Astrocyte of the hippocampus (primary cell): ENCODE data around the gene SGTA.
A peak's percentile ranks its signal among the peaks of the same experiment; 100 is the strongest.
"Not testable (repeated sequence)": the region's sequence is repeated elsewhere in the genome, so short reads cannot be mapped to it uniquely, and the experiment has no call there.

Experiments used
- DNase-seq: peaks from one replicate; pipeline ENCODE4 v3.0.0; 2011; ENCODE audit warnings: low read depth, low spot score

The SGTA gene

DNA sequence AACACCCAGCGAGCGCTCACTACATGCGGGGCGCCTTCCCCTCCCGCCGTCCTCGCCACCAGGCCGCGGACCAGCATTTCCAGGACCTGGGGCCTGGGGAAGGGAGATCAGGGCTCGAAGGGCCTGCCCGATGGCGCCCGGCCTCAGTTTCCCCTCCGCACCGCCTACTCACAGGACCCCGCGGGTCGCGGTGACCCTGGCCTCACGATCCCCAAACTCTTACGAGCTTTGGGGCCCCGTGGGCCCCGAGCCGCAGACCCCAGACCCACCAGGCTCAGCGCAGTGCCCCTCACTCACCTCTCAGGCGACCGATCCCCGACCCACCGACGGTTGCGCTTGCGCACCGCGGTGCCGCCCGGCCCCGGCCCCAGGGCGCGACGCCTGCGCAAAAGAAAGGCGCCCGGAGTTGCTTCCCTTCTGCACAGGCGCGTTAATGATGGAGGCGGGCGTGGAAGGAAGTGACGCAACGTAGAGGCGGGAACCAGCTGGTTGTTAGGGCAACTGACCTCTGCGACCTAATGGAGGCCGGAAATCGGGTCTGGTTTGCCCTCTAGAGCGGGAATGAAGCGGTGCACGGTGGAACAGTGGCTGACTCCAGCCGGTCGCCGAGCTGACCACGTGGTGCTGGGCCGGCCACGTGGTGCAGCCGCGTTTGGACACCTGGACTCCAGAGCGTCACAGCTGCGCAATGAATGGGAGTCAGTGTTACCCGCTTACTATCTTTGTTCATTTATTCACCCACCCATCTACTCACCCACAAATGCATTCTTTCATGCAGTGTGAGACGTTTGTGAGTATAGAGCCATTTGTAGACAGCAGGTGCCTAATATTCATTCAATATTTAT is at the start of gene SGTA:
Gene SGTA (minus strand): TSS at position 338 of the 845 bp plus-strand sequence. CDS start 14,205 bp downstream, outside the sequence.
- DNase-seq, result peak; percentile 99

GRCh38 chr19:2827840-2828489 is 44.9 kb upstream of the SGTA start:
- no peak for DNase-seq

GRCh38 chr19:2827022-2827421 is 43.9 kb upstream of the SGTA start:
- no peak for DNase-seq

GRCh38 chr19:2824129-2824528 is 41.1 kb upstream of the SGTA start:
- no peak for DNase-seq

GRCh38 chr19:2823646-2824045 is 40.6 kb upstream of the SGTA start:
- DNase-seq, result no peak

- no peak for DNase-seq
Observed at GRCh38 chr19:2822846-2823245, 39.8 kb upstream of the SGTA start.

DNA sequence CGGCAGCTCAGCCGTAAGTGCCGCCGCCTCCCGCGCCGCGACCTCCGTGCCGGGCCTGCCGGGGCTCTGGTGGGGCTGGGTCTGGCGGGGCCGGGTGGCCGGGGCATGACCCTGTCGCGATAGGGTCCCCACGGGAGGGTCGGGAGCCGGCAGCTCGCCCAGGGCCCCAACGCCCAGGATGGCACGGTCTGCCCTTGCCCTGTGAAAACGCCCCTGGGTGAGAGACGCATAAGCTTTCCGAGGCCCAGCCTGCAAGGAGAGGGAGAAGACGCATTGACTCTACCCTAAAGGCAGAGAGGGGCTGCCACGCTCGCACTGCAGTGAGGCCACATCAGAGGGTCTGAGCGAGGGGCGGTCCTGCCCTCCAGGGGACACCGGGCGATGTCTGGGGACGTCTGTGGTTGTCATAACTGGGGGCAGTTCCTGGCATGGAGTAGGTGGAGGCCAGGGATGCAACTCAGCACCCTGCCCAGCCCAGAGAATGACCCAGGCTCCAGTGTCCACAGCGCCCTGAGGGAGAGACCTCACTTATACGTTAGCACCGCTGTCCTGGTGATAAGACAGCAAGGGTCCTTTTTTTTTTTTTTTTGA is 37.1 kb upstream of the SGTA start:
- peak; percentile 28 for DNase-seq

DNA sequence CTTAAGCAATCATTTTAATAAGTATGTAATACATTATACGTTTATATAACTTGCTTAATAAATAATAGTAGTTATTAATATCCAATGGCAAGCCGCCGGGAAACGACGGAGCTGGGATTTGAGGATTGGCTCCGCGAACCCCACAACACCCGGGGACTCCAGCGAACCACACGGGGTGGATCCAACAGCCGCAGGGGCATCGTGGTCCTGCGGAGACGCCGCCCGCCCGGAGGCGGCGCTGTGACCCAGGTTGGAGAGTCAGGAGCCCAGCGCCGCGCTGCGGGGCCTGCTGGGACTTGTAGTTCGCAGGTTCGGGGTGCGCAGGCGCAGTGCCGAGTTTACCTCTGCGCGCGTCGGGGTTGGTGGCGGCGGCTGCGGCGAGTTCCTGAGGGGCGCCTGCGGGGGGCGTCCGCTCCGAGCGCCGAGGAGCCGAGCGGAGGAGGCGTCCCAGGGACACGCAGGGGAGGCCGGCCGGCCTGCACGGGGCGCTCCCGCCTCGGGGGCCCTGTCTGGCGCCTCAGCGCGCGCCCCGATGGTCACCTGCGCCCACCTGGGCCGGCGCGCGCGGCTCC is 36.6 kb upstream of the SGTA start, which contains the start of gene ZNF554:
Gene ZNF554 (plus strand): TSS at position 329 of the 572 bp plus-strand sequence. CDS start 204 bp downstream, at position 533.
- DNase-seq, result peak; percentile 98

DNA sequence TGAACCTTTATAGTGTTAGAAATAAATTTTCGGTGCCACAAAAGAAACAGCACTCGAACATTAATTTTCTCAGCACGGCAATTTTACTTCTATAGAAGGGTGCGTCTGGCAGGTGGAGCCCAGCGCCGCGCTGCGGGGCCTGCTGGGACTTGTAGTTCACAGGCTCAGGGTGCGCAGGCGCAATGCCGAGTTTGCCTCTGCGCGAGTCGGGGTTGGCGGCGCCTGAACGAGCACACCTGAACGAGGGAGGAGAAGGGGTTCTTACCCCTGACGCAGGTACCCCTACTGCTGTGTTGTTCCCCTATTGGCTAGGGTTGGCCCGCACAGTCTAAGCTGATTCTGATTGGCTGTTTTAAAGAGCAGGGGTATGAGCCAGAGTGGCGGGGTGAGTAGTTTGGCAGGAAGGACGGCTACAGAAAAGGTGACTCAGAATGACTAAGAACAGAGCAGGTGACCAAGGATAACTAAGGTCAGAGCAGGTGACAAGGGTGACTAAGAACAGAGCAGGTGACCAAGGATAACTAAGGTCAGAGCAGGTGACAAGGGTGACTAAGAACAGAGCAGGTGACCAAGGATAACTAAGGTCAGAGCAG is 34.3 kb upstream of the SGTA start:
- DNase-seq, result not testable (repeated sequence)

- DNase-seq, result no peak
Observed at GRCh38 chr19:2816641-2817040, 33.6 kb upstream of the SGTA start.

GRCh38 chr19:2815923-2816322 is 32.9 kb upstream of the SGTA start:
- no peak for DNase-seq

GRCh38 chr19:2815191-2815614 is 32.1 kb upstream of the SGTA start:
- DNase-seq, result no peak

- no peak for DNase-seq
Observed at GRCh38 chr19:2814426-2814825, 31.4 kb upstream of the SGTA start.

DNA sequence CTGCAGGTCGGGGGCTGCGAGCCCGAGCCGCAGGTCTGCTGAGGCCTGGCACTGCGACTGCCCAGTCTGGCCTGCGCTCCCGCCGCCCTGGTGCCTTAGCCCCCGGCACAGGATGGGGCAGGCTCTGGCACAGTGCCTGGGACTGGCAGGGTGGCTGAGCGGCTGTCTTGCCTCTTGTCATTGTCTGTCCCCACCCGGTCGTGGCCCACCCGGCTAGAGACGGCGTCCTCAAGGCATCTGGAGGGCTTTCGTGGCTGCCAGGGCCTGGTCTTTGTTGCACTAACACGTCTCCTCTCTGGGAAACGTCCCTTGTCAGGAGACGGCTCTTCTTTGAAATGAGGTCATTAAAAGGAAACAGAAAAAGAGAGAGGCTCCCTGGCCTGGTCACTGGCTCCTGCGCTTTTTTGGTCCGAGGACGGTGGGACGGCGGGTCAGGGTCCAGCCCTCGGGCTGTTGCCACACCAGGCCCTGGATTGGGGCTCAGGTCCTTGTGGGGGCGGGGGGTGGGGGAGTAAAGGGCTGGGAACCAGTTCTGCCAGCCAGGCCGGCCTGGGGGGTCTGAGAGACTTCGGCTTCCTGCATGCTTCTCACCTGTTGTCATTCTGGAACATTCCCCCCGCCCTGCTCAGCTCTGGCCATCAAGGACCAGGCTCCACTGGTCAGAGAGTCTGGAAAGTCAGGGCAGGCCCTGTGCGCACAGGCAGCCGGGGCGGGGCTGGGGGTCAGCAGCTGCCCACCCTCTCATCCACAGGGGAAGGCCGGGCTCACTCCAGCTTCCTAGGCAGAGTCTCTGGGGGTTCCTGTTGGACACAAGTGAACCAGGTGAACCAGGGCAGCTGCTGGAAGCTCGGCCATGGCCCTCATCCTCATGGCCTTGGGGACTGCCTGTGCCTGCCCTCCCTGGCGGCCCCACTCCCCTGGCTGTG is 30.4 kb upstream of the SGTA start:
- DNase-seq, result no peak

GRCh38 chr19:2812414-2813234 is 29.6 kb upstream of the SGTA start:
- DNase-seq, result no peak

DNA sequence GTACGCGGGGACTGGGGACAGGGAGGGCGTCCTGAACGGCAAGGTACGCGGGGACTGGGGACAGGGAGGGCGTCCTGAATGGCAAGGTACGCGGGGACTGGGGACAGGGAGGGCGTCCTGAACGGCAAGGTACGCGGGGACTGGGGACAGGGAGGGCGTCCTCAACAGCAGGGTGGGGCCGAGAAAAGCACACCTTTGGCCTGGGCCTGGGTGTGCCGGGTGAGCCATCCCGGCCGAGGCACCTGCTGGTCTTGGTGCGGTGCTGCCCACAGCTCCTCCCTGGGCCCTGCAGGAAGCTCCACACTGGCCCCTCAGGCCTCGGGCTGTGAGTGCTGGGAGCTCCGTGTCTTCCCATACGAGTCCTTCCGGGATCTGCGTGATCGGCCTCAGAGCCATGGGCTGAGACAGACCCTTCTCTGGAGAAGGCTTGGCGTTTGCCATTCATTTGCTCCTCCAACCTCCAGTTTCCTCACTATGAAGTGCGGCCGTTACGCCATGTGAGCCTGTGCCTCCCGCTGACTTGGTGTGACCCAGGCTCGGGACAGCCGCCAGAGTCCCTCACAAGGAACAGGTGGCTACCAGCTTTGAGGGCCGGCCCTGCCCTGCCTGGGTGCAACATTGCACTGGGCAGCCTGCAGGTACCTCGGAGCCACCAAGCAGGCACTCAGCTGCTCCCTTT is 28.8 kb upstream of the SGTA start:
- DNase-seq, result no peak

GRCh38 chr19:2811221-2811722 is 28.2 kb upstream of the SGTA start:
- no peak for DNase-seq

DNA sequence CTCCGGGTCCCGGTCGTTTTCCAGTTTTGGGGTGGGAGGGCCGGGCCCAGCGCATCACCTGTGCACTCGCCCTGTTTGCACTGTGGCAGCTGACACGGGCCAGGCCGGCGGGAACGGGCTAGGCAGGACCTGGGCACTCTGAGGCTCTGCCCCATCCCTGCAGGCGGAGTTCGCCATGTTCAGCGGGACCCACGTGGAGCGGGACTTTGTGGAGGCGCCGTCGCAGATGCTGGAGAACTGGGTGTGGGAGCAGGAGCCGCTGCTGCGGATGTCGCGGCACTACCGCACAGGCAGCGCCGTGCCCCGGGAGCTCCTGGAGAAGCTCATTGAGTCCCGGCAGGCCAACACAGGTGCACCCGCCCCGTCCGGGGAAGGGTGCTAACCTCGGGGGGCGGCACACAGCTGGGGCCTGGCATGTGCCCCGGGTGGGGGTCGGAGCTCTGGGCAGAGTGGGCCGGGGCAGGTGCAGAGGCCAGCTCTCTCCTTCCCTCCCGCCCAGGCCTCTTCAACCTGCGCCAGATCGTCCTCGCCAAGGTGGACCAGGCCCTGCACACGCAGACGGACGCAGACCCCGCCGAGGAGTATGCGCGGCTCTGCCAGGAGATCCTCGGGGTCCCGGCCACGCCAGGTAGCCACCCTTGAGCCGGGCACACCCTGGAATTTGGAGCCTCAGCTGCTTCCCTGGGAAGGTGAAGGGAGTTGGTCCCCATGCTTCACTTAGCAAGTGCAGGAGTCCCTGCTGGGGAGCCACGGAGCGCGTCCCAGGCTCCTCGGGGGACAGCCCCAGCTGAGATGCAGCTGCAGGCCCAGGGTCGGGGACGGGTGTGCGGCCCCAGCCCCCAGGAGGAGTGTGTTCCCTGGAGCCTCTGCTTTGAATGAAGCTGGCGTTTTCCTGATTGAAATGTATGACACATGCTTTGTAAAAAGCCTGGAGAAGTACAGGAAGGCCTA is 27.3 kb upstream of the SGTA start:
- no peak for DNase-seq
